Nephron (organoid): ENCODE data around the gene MFSD12.
"Not testable (repeated sequence)": the region's sequence is repeated elsewhere in the genome, so short reads cannot be mapped to it uniquely, and the experiment has no call there.

Source experiments
- H3K27ac Mint-ChIP-seq, 3 experiments: 2 replicates each; pipeline ENCODE4 v1.8.0; 2020; ENCODE audit warnings: mixed read lengths in 3 of 3, mild to moderate bottlenecking in 2 of 3, moderate library complexity in 1 of 3
- H3K27me3 Mint-ChIP-seq: 2 replicates; pipeline ENCODE4 v1.8.0; 2021; ENCODE audit warnings: low read depth, mild to moderate bottlenecking, moderate library complexity, mixed read lengths
- H3K36me3 Mint-ChIP-seq: 2 replicates; pipeline ENCODE4 v1.8.0; 2020; ENCODE audit warnings: low read depth, mixed read lengths
- H3K4me1 Mint-ChIP-seq: 2 replicates; pipeline ENCODE4 v1.8.0; 2020; ENCODE audit warnings: mixed read lengths
- H3K4me3 Mint-ChIP-seq, 3 experiments: 2 replicates each; pipeline ENCODE4 v1.8.0; 2020; ENCODE audit warnings: mild to moderate bottlenecking in 3 of 3, mixed read lengths in 3 of 3, moderate library complexity in 2 of 3
- H3K9me3 Mint-ChIP-seq: 2 replicates; pipeline ENCODE4 v1.8.0; 2020; ENCODE audit warnings: mixed read lengths
- CTCF ChIP-seq, 3 experiments: fragments of 200-600 bp; sonication (generic); IDR thresholded peaks; one replicate each; pipeline ENCODE4 v1.5.0; 2021; ENCODE audit warnings: antibody characterized with exemption in 3 of 3; ENCODE audit not compliant: unreplicated experiment in 3 of 3

The MFSD12 gene

GRCh38 chr19:3589439-3589838 lies 32.1 kb upstream of the MFSD12 start:
- peaks cover 4% of the 10 kb centered on the region for H3K9me3 Mint-ChIP-seq
- no peak for TF ChIP-seq CTCF (IDR thresholded peaks at IDR 0.05; ENCODE audit: unreplicated experiment in 3 of 3)
- H3K27ac Mint-ChIP-seq: no peak overlapping the region
- H3K4me1 Mint-ChIP-seq: no peaks in the 10 kb centered on the region
- no peaks in the 10 kb centered on the region for H3K36me3 Mint-ChIP-seq
- peaks cover 61% of the 10 kb centered on the region for H3K27me3 Mint-ChIP-seq
- H3K4me3 Mint-ChIP-seq: no peak overlapping the region

DNA sequence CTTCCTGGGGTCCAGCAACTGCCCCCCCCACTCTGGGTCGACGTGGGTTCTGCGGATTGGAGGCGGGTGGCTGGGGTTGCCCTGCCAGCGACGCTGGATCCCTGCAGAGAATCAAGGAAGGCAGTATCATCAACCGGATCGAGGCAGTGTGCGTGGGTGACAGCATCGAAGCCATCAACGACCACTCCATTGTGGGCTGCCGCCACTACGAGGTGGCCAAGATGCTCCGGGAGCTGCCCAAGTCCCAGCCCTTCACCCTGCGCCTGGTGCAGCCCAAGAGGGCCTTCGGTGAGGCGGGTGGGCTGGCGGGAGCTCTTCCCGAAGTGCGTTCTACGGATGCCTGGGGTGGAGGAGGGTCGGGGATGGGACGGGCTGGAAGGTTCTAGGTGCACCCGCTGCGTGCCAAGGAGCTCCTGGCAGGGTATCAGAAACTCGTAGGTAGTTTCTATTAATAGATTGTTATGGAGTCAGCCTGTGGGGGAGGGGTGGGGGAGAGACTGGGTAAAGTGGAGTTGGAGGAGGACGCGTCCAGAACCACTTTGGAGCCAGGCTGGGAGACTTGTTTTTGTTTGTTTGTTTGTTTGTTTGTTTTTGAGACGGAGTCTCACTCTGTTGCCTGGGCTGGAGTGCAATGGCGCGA lies 29.4 kb upstream of the MFSD12 start:
- H3K27me3 Mint-ChIP-seq: peaks cover 69% of the 10 kb centered on the region
- H3K9me3 Mint-ChIP-seq: peaks cover 4% of the 10 kb centered on the region
- H3K36me3 Mint-ChIP-seq: no peaks in the 10 kb centered on the region
- H3K4me3 Mint-ChIP-seq: no peak overlapping the region
- no peaks in the 10 kb centered on the region for H3K4me1 Mint-ChIP-seq
- H3K27ac Mint-ChIP-seq: no peak overlapping the region
- TF ChIP-seq CTCF (IDR thresholded peaks at IDR 0.05; ENCODE audit: unreplicated experiment in 3 of 3): no peak

DNA sequence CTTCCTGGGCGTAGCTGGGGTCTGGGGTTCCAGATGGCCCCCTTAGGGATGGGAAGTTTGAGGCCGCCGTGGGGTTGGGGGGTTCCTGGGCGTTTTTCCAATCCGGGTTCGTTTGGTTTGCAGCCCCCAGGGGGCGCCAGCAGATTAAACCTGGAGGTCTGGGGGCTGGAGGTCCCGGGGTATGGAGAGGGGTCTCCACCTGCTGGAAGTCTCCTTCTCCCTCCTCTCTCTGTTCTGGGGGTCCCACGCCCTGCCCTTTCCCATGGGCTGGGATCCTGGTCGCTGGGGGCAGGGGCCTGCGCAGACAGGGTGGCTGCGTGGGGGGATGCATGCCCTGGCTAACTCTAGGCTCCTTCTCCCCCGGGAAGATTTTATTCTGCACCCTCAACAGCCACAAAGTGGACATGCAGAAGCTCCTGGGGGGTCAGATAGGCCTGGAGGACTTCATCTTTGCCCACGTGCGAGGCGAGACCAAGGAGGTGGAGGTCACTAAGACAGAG lies 28.8 kb upstream of the MFSD12 start:
- TF ChIP-seq CTCF (IDR thresholded peaks at IDR 0.05; ENCODE audit: unreplicated experiment in 3 of 3): peak; percentile 31 to 50 (median 34)
- no peak overlapping the region for H3K4me3 Mint-ChIP-seq
- H3K27ac Mint-ChIP-seq: no peak overlapping the region
- H3K4me1 Mint-ChIP-seq: no peaks in the 10 kb centered on the region
- peaks cover 63% of the 10 kb centered on the region for H3K27me3 Mint-ChIP-seq
- peaks cover 4% of the 10 kb centered on the region for H3K9me3 Mint-ChIP-seq
- no peaks in the 10 kb centered on the region for H3K36me3 Mint-ChIP-seq

GRCh38 chr19:3585301-3586126 lies 28.1 kb upstream of the MFSD12 start, which contains the start of gene GIPC3:
Gene GIPC3, plus strand, starts transcription at chr19:3585478. Its CDS starts 120 bp downstream, at chr19:3585598.
- H3K9me3 Mint-ChIP-seq: peaks cover 4% of the 10 kb centered on the region
- peaks cover 2% of the 10 kb centered on the region for H3K4me1 Mint-ChIP-seq
- H3K27me3 Mint-ChIP-seq: peaks cover 66% of the 10 kb centered on the region
- TF ChIP-seq CTCF (IDR thresholded peaks at IDR 0.05; ENCODE audit: unreplicated experiment in 3 of 3): no peak
- no peak within 1 kb of the TSS for H3K4me3 Mint-ChIP-seq
- no peaks in the 10 kb centered on the region for H3K36me3 Mint-ChIP-seq
- no peak within 1 kb of the TSS for H3K27ac Mint-ChIP-seq

DNA sequence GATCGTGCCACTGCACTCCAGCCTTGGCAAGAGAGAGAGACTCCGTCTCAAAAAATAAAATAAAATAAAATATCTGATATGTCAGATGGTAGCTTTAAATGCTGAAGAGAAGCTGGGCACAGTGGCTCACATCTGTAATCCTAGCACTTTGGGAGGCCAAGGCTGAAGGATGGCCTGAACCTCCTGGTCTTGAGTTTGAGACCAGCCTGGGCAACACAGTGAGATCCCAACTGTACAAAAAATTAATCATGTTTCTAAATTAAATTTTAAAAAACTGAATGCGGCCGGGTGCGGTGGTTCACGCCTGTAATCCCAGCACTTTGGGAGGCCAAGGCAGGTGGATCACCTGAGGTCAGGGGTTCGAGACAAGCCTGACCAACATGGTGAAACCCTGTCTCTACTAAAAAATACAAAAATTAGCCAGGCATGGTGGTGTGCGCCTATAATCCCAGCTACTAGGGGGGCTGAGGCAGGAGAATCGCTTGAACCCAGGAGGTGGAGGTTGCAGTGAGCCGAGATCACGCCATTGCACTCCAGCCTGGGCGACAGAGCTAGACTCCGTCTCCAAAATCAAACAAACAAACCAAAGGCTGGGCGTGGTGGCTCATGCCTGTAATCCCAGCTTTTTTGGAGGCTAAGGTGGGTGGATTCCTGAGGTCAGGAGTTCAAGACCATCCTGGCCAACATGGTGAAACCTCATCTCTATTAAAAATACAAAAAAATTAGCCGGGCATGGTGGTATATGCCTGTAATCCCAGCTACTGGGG lies 26.8 kb upstream of the MFSD12 start:
- H3K9me3 Mint-ChIP-seq, H3K4me3 Mint-ChIP-seq, H3K36me3 Mint-ChIP-seq, H3K4me1 Mint-ChIP-seq, H3K27ac Mint-ChIP-seq: not testable (repeated sequence)
- peaks cover 77% of the 10 kb centered on the region for H3K27me3 Mint-ChIP-seq

DNA sequence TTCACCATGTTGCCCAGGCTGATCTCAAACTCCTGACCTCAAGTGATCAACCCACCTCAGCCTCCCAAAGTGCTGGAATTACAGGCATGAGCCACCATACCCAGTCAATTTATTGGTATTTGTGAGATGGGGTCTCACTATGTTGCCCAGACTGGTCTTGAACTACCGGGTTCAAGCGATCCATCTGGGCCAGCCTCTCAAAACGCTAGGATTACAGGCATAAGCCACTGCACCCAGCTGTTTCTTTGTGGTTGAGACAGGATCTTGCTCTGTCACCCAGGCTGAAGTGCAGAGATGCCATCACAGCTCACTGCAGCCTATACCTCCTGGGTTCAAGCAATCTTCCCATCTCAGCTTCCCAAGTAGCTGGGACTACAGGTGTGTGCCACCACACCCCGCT lies 24.4 kb upstream of the MFSD12 start:
- H3K4me1 Mint-ChIP-seq, H3K36me3 Mint-ChIP-seq, H3K9me3 Mint-ChIP-seq, H3K27ac Mint-ChIP-seq, H3K4me3 Mint-ChIP-seq: not testable (repeated sequence)
- H3K27me3 Mint-ChIP-seq: peaks cover 57% of the 10 kb centered on the region
